ENCODE results near the gene ITPR3. TPM values are rescaled to one million over a fixed set of nuclear protein-coding genes. Genes with fewer than 3 reads are reported as not detected.

Gene ITPR3
- total RNA-seq, 1 donor from 2014 or later = 4.7 TPM

DNA sequence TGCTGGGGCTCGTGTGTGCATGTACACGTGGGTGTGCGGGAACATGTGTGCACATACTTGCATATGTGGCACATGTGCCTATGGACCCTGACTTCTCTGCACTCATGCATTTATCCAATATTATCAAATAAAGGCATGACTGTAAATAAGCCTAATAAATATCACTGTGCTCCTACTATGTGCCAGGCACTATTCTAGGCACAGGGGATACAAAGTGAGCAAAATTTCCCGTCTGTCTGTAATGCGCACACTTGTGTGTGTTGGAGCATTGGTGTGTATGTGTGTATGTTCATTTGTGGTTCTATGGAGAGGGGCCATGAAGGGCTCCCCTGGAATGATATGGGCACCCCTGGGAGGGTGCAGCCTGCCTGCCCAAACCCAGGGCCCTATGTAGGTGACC lies 41.9 kb downstream of the ITPR3 start:
- Histone ChIP-seq H3K9ac (ENCODE audit: low read depth in 1 of 3, low read length in 3 of 3) (no peak overlapping the region), H3K9me3 (ENCODE audit: control insufficient read depth in 3 of 3, low read length in 3 of 3) (no peaks in the 10 kb centered on the region), H3K36me3 (ENCODE audit: control insufficient read depth in 3 of 3, insufficient read depth in 3 of 3, low read length in 3 of 3) (peaks cover 0 to 6% (median 3%) of the 10 kb centered on the region in 3 donors), H3K4me3 (ENCODE audit: low read length in 3 of 3) (no peak overlapping the region), H3K27ac (ENCODE audit: low read depth, low read length) (no peak overlapping the region), H3K4me1 (ENCODE audit: control insufficient read depth in 3 of 3, insufficient read depth in 3 of 3, low read length in 3 of 3) (peaks cover 0 to 6% (median 0%) of the 10 kb centered on the region in 3 donors), H3K27me3 (ENCODE audit: control insufficient read depth in 3 of 3, insufficient read depth in 3 of 3, low read length in 3 of 3) (no peaks in the 10 kb centered on the region)

DNA sequence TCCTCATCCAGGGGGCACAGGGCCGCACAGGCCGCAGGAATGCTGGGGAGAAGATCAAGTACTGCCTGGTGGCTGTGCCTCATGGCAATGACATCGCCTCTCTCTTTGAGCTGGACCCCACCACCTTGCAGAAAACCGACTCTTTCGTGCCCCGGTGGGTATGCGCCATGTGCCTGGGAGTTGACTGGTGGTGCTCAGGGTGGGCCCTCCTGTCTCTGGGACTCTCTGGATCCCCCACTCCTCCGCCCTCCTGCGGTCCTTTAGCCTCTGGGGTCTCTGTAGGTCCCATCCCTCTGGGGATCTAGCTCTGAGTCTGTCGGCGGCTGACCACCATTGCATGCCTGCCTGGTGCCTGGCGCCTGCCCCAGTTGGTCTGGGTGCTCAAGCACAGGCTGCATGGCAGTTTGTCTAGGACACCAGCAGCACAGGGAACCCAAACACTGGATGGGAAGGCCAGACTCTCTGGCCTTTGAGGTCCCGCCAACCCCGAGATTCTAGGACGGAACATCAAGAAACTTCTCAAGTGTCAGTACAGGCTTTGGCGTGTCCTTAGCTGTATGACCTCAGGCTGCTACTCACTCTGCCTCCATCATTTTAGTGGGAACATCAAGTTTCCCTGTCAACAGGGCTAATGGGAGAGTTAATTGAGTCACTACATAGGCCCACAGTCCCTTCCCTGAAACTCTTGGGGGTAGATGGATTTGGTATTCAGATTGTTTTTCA lies 42.8 kb downstream of the ITPR3 start:
- peaks cover 0 to 6% (median 0%) of the 10 kb centered on the region in 3 donors for H3K4me1 ChIP-seq (ENCODE audit: control insufficient read depth in 3 of 3, insufficient read depth in 3 of 3, low read length in 3 of 3)
- peaks cover 0 to 6% (median 3%) of the 10 kb centered on the region in 3 donors for H3K36me3 ChIP-seq (ENCODE audit: control insufficient read depth in 3 of 3, insufficient read depth in 3 of 3, low read length in 3 of 3)
- no peak overlapping the region for H3K4me3 ChIP-seq (ENCODE audit: low read length in 3 of 3)
- no peaks in the 10 kb centered on the region for H3K9me3 ChIP-seq (ENCODE audit: control insufficient read depth in 3 of 3, low read length in 3 of 3)
- H3K27ac ChIP-seq (ENCODE audit: low read depth, low read length) = no peak overlapping the region
- no peak overlapping the region for H3K9ac ChIP-seq (ENCODE audit: low read depth in 1 of 3, low read length in 3 of 3)
- no peaks in the 10 kb centered on the region for H3K27me3 ChIP-seq (ENCODE audit: control insufficient read depth in 3 of 3, insufficient read depth in 3 of 3, low read length in 3 of 3)

- no peaks in the 10 kb centered on the region for H3K27me3 ChIP-seq (ENCODE audit: control insufficient read depth in 3 of 3, insufficient read depth in 3 of 3, low read length in 3 of 3)
- peaks cover 0 to 4% (median 3%) of the 10 kb centered on the region in 3 donors for H3K36me3 ChIP-seq (ENCODE audit: control insufficient read depth in 3 of 3, insufficient read depth in 3 of 3, low read length in 3 of 3)
- no peak overlapping the region for H3K9ac ChIP-seq (ENCODE audit: low read depth in 1 of 3, low read length in 3 of 3)
- no peak overlapping the region for H3K27ac ChIP-seq (ENCODE audit: low read depth, low read length)
- H3K4me3 ChIP-seq (ENCODE audit: low read length in 3 of 3) = no peak overlapping the region
- no peaks in the 10 kb centered on the region for H3K9me3 ChIP-seq (ENCODE audit: control insufficient read depth in 3 of 3, low read length in 3 of 3)
- H3K4me1 ChIP-seq (ENCODE audit: control insufficient read depth in 3 of 3, insufficient read depth in 3 of 3, low read length in 3 of 3) = peaks cover 0 to 6% (median 0%) of the 10 kb centered on the region in 3 donors
These were observed 43.5 kb downstream of the ITPR3 start for GRCh38 chr6:33664506-33665057.

DNA sequence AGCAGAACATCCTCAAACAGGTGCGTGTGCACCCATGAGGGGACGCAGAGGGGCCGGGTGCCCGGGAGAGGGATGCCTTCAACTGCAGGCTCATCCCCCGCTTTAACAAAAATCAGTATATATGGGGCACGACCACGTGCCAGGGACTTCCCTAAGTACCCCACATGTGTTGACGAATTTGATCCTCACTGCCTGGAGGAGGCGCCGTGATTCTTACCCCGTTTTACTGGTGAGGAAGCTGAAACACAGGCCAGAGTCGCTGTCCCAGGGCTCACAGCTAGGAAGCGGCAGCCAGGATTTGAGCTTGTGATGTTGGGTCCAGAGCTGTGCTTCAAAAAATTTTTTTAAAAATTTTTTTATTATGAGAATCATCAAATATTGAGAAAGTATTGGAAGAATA lies 44.8 kb downstream of the ITPR3 start:
- Histone ChIP-seq H3K4me1 (ENCODE audit: control insufficient read depth in 3 of 3, insufficient read depth in 3 of 3, low read length in 3 of 3) (peaks cover 0 to 6% (median 0%) of the 10 kb centered on the region in 3 donors), H3K4me3 (ENCODE audit: low read length in 3 of 3) (no peak overlapping the region), H3K27me3 (ENCODE audit: control insufficient read depth in 3 of 3, insufficient read depth in 3 of 3, low read length in 3 of 3) (no peaks in the 10 kb centered on the region), H3K27ac (ENCODE audit: low read depth, low read length) (no peak overlapping the region), H3K9me3 (ENCODE audit: control insufficient read depth in 3 of 3, low read length in 3 of 3) (no peaks in the 10 kb centered on the region), H3K36me3 (ENCODE audit: control insufficient read depth in 3 of 3, insufficient read depth in 3 of 3, low read length in 3 of 3) (peaks cover 0 to 7% (median 4%) of the 10 kb centered on the region in 3 donors), H3K9ac (ENCODE audit: low read depth in 1 of 3, low read length in 3 of 3) (no peak overlapping the region)

GRCh38 chr6:33667072-33667471 lies 46.0 kb downstream of the ITPR3 start:
- Histone ChIP-seq H3K36me3 (ENCODE audit: control insufficient read depth in 3 of 3, insufficient read depth in 3 of 3, low read length in 3 of 3) (peaks cover 0 to 7% (median 4%) of the 10 kb centered on the region in 3 donors), H3K27ac (ENCODE audit: low read depth, low read length) (no peak overlapping the region)

DNA sequence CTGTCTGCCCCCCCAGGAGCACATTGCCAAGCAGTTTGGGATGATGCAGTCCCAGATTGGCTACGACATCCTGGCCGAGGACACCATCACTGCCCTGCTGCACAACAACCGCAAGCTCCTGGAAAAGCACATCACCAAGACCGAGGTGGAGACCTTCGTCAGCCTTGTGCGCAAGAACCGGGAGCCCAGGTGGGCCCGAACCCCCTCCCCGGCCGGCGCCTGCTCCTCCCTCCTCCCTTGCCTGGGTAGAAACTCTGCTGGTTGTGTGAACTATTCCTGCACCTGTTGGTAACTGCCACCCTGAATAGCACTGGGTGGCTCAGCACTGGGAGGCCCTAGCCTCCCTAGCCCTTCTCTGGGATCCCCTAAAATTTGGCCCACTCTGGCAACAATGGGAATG lies 46.7 kb downstream of the ITPR3 start:
- Histone ChIP-seq H3K27me3 (ENCODE audit: control insufficient read depth in 3 of 3, insufficient read depth in 3 of 3, low read length in 3 of 3) (no peaks in the 10 kb centered on the region), H3K9me3 (ENCODE audit: control insufficient read depth in 3 of 3, low read length in 3 of 3) (no peaks in the 10 kb centered on the region), H3K9ac (ENCODE audit: low read depth in 1 of 3, low read length in 3 of 3) (no peak overlapping the region), H3K27ac (ENCODE audit: low read depth, low read length) (no peak overlapping the region), H3K36me3 (ENCODE audit: control insufficient read depth in 3 of 3, insufficient read depth in 3 of 3, low read length in 3 of 3) (peaks cover 0 to 7% (median 4%) of the 10 kb centered on the region in 3 donors), H3K4me1 (ENCODE audit: control insufficient read depth in 3 of 3, insufficient read depth in 3 of 3, low read length in 3 of 3) (peaks cover 0 to 6% (median under 1%) of the 10 kb centered on the region in 3 donors), H3K4me3 (ENCODE audit: low read length in 3 of 3) (no peak overlapping the region)

More at GRCh38 chr6:33667072-33667471, 46.0 kb downstream of the ITPR3 start:
- Histone ChIP-seq H3K4me3 (ENCODE audit: low read length in 3 of 3) (no peak overlapping the region), H3K4me1 (ENCODE audit: control insufficient read depth in 3 of 3, insufficient read depth in 3 of 3, low read length in 3 of 3) (peaks cover 0 to 6% (median 0%) of the 10 kb centered on the region in 3 donors), H3K9ac (ENCODE audit: low read depth in 1 of 3, low read length in 3 of 3) (no peak overlapping the region), H3K27me3 (ENCODE audit: control insufficient read depth in 3 of 3, insufficient read depth in 3 of 3, low read length in 3 of 3) (no peaks in the 10 kb centered on the region), H3K9me3 (ENCODE audit: control insufficient read depth in 3 of 3, low read length in 3 of 3) (no peaks in the 10 kb centered on the region)

DNA sequence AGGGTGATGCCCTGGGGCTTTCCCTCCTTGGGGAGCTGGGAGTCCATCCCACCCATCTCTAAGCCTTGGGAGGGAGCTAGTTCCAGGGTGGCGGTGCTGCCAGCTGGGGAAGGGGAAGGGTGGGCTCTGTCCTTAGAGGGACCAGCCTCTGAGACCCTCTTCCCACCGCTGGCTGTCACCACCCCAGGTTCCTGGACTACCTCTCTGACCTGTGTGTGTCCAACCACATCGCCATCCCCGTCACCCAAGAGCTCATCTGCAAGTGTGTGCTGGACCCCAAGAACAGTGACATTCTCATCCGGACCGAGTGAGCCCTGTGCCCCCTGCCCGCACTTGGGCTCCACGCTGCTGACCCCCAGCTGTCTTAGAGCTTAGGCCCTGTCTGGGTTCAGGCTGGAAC lies 47.2 kb downstream of the ITPR3 start:
- Histone ChIP-seq H3K27me3 (ENCODE audit: control insufficient read depth in 3 of 3, insufficient read depth in 3 of 3, low read length in 3 of 3) (no peaks in the 10 kb centered on the region), H3K27ac (ENCODE audit: low read depth, low read length) (no peak overlapping the region), H3K4me3 (ENCODE audit: low read length in 3 of 3) (no peak overlapping the region), H3K9me3 (ENCODE audit: control insufficient read depth in 3 of 3, low read length in 3 of 3) (no peaks in the 10 kb centered on the region), H3K9ac (ENCODE audit: low read depth in 1 of 3, low read length in 3 of 3) (no peak overlapping the region), H3K4me1 (ENCODE audit: control insufficient read depth in 3 of 3, insufficient read depth in 3 of 3, low read length in 3 of 3) (peaks cover 0 to 9% (median 6%) of the 10 kb centered on the region in 3 donors), H3K36me3 (ENCODE audit: control insufficient read depth in 3 of 3, insufficient read depth in 3 of 3, low read length in 3 of 3) (peaks cover 0 to 4% (median 4%) of the 10 kb centered on the region in 3 donors)

- H3K9ac ChIP-seq (ENCODE audit: low read depth in 1 of 3, low read length in 3 of 3) = no peak overlapping the region
- no peaks in the 10 kb centered on the region for H3K27me3 ChIP-seq (ENCODE audit: control insufficient read depth in 3 of 3, insufficient read depth in 3 of 3, low read length in 3 of 3)
- H3K9me3 ChIP-seq (ENCODE audit: control insufficient read depth in 3 of 3, low read length in 3 of 3) = no peaks in the 10 kb centered on the region
- no peak overlapping the region for H3K27ac ChIP-seq (ENCODE audit: low read depth, low read length)
- peaks cover 0 to 6% (median 5%) of the 10 kb centered on the region in 3 donors for H3K4me1 ChIP-seq (ENCODE audit: control insufficient read depth in 3 of 3, insufficient read depth in 3 of 3, low read length in 3 of 3)
- H3K36me3 ChIP-seq (ENCODE audit: control insufficient read depth in 3 of 3, insufficient read depth in 3 of 3, low read length in 3 of 3) = peaks cover 0 to 4% (median 4%) of the 10 kb centered on the region in 3 donors
- H3K4me3 ChIP-seq (ENCODE audit: low read length in 3 of 3) = no peak overlapping the region
These were observed 47.8 kb downstream of the ITPR3 start for GRCh38 chr6:33668914-33669313.

- Histone ChIP-seq H3K27me3 (ENCODE audit: control insufficient read depth in 3 of 3, insufficient read depth in 3 of 3, low read length in 3 of 3) (no peaks in the 10 kb centered on the region), H3K4me3 (ENCODE audit: low read length in 3 of 3) (no peak overlapping the region), H3K9ac (ENCODE audit: low read depth in 1 of 3, low read length in 3 of 3) (no peak overlapping the region), H3K4me1 (ENCODE audit: control insufficient read depth in 3 of 3, insufficient read depth in 3 of 3, low read length in 3 of 3) (peaks cover 0 to 6% (median 3%) of the 10 kb centered on the region in 3 donors), H3K27ac (ENCODE audit: low read depth, low read length) (no peak overlapping the region), H3K36me3 (ENCODE audit: control insufficient read depth in 3 of 3, insufficient read depth in 3 of 3, low read length in 3 of 3) (peaks cover 0 to 4% (median 4%) of the 10 kb centered on the region in 3 donors), H3K9me3 (ENCODE audit: control insufficient read depth in 3 of 3, low read length in 3 of 3) (no peaks in the 10 kb centered on the region)
These were observed 49.1 kb downstream of the ITPR3 start for GRCh38 chr6:33670086-33670660.

All from skeletal muscle tissue (tissue), 4 donors.